ENCODE data around the gene EP400. TPM values are rescaled to one million over a fixed set of nuclear protein-coding genes. Genes with fewer than 3 reads are reported as not detected.

EP400 gene
- total RNA-seq, 2 experiments from 2014 or later: 45.6 to 46.1 TPM

GRCh38 chr12:132061641-132062430 lies 112.1 kb downstream of the EP400 start:
- no peak for ATAC-seq
- no peak for DNase-seq
- TF ChIP-seq CTCF (IDR thresholded peaks at IDR 0.05): no peak
- Mint-ChIP-seq H3K4me1 (ENCODE audit: low read depth) (peaks cover 24% of the 10 kb centered on the region), H3K36me3 (ENCODE audit: low read depth) (peaks cover 26% of the 10 kb centered on the region), H3K27ac (no peak overlapping the region), H3K4me3 (no peak overlapping the region), H3K27me3 (no peaks in the 10 kb centered on the region), H3K9me3 (no peaks in the 10 kb centered on the region)
- CTCF ChIA-PET: no interaction called here
- POLR2A ChIA-PET: no interaction called here
- intact Hi-C loops (cut with micrococcal nuclease): no loop called here

- TF ChIP-seq CTCF (IDR thresholded peaks at IDR 0.05): no peak
- ChIA-PET CTCF (no interaction called here), POLR2A (no interaction called here)
- Mint-ChIP-seq H3K4me1 (ENCODE audit: low read depth) (peaks cover 27% of the 10 kb centered on the region), H3K4me3 (no peak overlapping the region), H3K27me3 (no peaks in the 10 kb centered on the region), H3K9me3 (no peaks in the 10 kb centered on the region), H3K27ac (peak overlapping the region; percentile 13), H3K36me3 (ENCODE audit: low read depth) (peaks cover 29% of the 10 kb centered on the region)
- no peak for DNase-seq
- intact Hi-C loops (cut with micrococcal nuclease): no loop called here
- ATAC-seq: no peak
Observed at GRCh38 chr12:132062481-132062880, 112.7 kb downstream of the EP400 start.

GRCh38 chr12:132063491-132063890 lies 113.7 kb downstream of the EP400 start:
- Mint-ChIP-seq H3K27me3 (no peaks in the 10 kb centered on the region), H3K9me3 (no peaks in the 10 kb centered on the region), H3K4me3 (no peak overlapping the region), H3K4me1 (ENCODE audit: low read depth) (peaks cover 29% of the 10 kb centered on the region), H3K36me3 (ENCODE audit: low read depth) (peaks cover 29% of the 10 kb centered on the region), H3K27ac (peak overlapping the region; percentile 55)
- TF ChIP-seq CTCF (IDR thresholded peaks at IDR 0.05): no peak
- intact Hi-C loops (cut with micrococcal nuclease): no loop called here
- POLR2A ChIA-PET: no interaction called here
- ATAC-seq: peak; percentile 37
- DNase-seq: no peak
- CTCF ChIA-PET: no interaction called here

- ATAC-seq (no peak), DNase-seq (no peak)
- Mint-ChIP-seq H3K9me3 (no peaks in the 10 kb centered on the region), H3K36me3 (ENCODE audit: low read depth) (peaks cover 29% of the 10 kb centered on the region), H3K27ac (no peak overlapping the region), H3K4me3 (no peak overlapping the region), H3K27me3 (no peaks in the 10 kb centered on the region), H3K4me1 (ENCODE audit: low read depth) (peaks cover 29% of the 10 kb centered on the region)
- POLR2A ChIA-PET: interaction anchor here (0.8 kb wide), 1 partner anchor 8 kb away, joined by 3 read pairs; no protein-coding TSS in a partner anchor
- CTCF ChIA-PET: no interaction called here
- intact Hi-C loops (cut with micrococcal nuclease): no loop called here
- TF ChIP-seq CTCF (IDR thresholded peaks at IDR 0.05): no peak
Observed at GRCh38 chr12:132064631-132065030, 114.9 kb downstream of the EP400 start.

GRCh38 chr12:132065203-132065602 lies 115.5 kb downstream of the EP400 start:
- POLR2A ChIA-PET: interaction anchor here (0.7 to 0.8 kb wide), 2 partner anchors 8 to 14 kb away, joined by 3 read pairs; no protein-coding TSS in a partner anchor
- H3K36me3 Mint-ChIP-seq (ENCODE audit: low read depth): peaks cover 26% of the 10 kb centered on the region
- H3K9me3 Mint-ChIP-seq: no peaks in the 10 kb centered on the region

More at GRCh38 chr12:132065203-132065602, 115.5 kb downstream of the EP400 start:
- intact Hi-C loops (cut with micrococcal nuclease): no loop called here
- ATAC-seq (no peak), DNase-seq (no peak)
- Mint-ChIP-seq H3K27me3 (no peaks in the 10 kb centered on the region), H3K27ac (no peak overlapping the region), H3K4me1 (ENCODE audit: low read depth) (peaks cover 29% of the 10 kb centered on the region), H3K4me3 (no peak overlapping the region)
- CTCF ChIA-PET: no interaction called here
- no peak for TF ChIP-seq CTCF (IDR thresholded peaks at IDR 0.05)
